Lower leg skin (tissue), 3 donors: Measurements from ENCODE around the gene CACNA1H.

Source experiments
- POLR2A ChIP-seq, 2 donors: fragments of 450-650 bp; IDR thresholded peaks; one replicate each; pipeline ENCODE4 v1.6.1; 2016 to 2017; ENCODE audit warnings: antibody characterized with exemption in 2 of 2, mild to moderate bottlenecking in 1 of 2, moderate library complexity in 1 of 2
- TF ChIP-seq, protein P1 (sequence below), 3 donors: fragments of 450-650 bp; IDR thresholded peaks; one replicate each; pipeline ENCODE4 v1.5.1; 2016; ENCODE audit warnings: antibody characterized with exemption in 3 of 3, mild to moderate bottlenecking in 3 of 3, moderate library complexity in 2 of 3

DNA sequence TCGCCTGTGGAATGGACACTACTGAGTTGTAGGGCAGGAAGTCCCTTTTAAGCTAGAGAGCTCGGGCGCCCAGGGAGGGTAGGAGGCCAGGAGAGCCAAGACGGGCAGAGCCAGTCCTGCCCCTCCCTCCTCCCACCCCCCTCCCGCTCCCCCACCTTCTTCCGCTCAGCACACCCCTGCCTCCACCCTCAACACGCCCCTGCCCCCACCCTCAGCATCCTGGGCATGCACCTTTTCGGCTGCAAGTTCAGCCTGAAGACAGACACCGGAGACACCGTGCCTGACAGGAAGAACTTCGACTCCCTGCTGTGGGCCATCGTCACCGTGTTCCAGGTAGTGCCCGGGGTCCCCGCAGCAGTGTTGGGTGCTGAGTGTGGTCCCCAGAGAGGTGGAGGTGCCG, 53.9 kb downstream of the CACNA1H start:
- TF ChIP-seq POLR2A (IDR thresholded peaks at IDR 0.05), result no peak
- TF ChIP-seq, protein P1, sequence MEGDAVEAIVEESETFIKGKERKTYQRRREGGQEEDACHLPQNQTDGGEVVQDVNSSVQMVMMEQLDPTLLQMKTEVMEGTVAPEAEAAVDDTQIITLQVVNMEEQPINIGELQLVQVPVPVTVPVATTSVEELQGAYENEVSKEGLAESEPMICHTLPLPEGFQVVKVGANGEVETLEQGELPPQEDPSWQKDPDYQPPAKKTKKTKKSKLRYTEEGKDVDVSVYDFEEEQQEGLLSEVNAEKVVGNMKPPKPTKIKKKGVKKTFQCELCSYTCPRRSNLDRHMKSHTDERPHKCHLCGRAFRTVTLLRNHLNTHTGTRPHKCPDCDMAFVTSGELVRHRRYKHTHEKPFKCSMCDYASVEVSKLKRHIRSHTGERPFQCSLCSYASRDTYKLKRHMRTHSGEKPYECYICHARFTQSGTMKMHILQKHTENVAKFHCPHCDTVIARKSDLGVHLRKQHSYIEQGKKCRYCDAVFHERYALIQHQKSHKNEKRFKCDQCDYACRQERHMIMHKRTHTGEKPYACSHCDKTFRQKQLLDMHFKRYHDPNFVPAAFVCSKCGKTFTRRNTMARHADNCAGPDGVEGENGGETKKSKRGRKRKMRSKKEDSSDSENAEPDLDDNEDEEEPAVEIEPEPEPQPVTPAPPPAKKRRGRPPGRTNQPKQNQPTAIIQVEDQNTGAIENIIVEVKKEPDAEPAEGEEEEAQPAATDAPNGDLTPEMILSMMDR (IDR thresholded peaks at IDR 0.05), result no peak
